HepG2 (cell line): ENCODE results near the gene COASY. TPM values are rescaled to one million over a fixed set of nuclear protein-coding genes. Genes with fewer than 3 reads are reported as not detected.

ENCODE experiments used
- ERF ChIP-seq: IDR thresholded peaks from 2 replicates; pipeline ENCODE4 v1.6.1; 2018; ENCODE audit warnings: missing biosample characterization, missing genetic modification reagents
- HNRNPL ChIP-seq: fragments of 200-400 bp; formaldehyde crosslinking; IDR thresholded peaks from 2 replicates; pipeline ENCODE4 v1.6.1; 2017; ENCODE audit warnings: mild to moderate bottlenecking, low read depth, low read length
- IRF9 ChIP-seq: sonication (generic); formaldehyde crosslinking; IDR thresholded peaks from 2 replicates; pipeline ENCODE4 v1.8.0; 2022; ENCODE audit warnings: missing genetic modification reagents, mild to moderate bottlenecking, borderline replicate concordance
- KDM3A ChIP-seq: IDR thresholded peaks from 2 replicates; pipeline ENCODE4 v1.6.1; 2018; ENCODE audit warnings: low read depth, missing compliant biosample characterization
- MIER3 ChIP-seq: IDR thresholded peaks from 2 replicates; pipeline ENCODE4 v1.6.1; 2016; ENCODE audit warnings: missing compliant biosample characterization, borderline replicate concordance
- MXD4 ChIP-seq: IDR thresholded peaks from 2 replicates; pipeline ENCODE4 v1.6.1; 2016; ENCODE audit warnings: mild to moderate bottlenecking, missing biosample characterization, missing genetic modification reagents
- NFATC3 ChIP-seq: sonication (generic); formaldehyde crosslinking; IDR thresholded peaks from 2 replicates; pipeline ENCODE4 v1.5.1; 2020; ENCODE audit warnings: mild to moderate bottlenecking, missing genetic modification reagents
- NFYB ChIP-seq: sonication (generic); formaldehyde crosslinking; IDR thresholded peaks from 2 replicates; pipeline ENCODE4 v1.4.0; 2020; ENCODE audit warnings: missing genetic modification reagents
- PRPF4 ChIP-seq: fragments of 200-400 bp; formaldehyde crosslinking; IDR thresholded peaks from 2 replicates; pipeline ENCODE4 v1.6.1; 2016; ENCODE audit warnings: low read length, low read depth; ENCODE audit not compliant: poor library complexity, severe bottlenecking
- SMAD1 ChIP-seq: sonication (generic); formaldehyde crosslinking; IDR thresholded peaks from 2 replicates; pipeline ENCODE4 v1.4.0; 2020; ENCODE audit warnings: missing genetic modification reagents, low read depth, mild to moderate bottlenecking, borderline replicate concordance
- WIZ ChIP-seq: sonication (generic); formaldehyde crosslinking; IDR thresholded peaks from 2 replicates; pipeline ENCODE4 v1.5.1; 2020; ENCODE audit warnings: mild to moderate bottlenecking, missing genetic modification reagents
- YEATS4 ChIP-seq: sonication (generic); formaldehyde crosslinking; IDR thresholded peaks from 2 replicates; pipeline ENCODE4 v1.4.0; 2020; ENCODE audit warnings: missing genetic modification reagents, borderline replicate concordance
- ZFP62 ChIP-seq: sonication (generic); formaldehyde crosslinking; IDR thresholded peaks from 2 replicates; pipeline ENCODE4 v1.4.0; 2020; ENCODE audit warnings: missing genetic modification reagents
- ZFP90 ChIP-seq: sonication (generic); formaldehyde crosslinking; IDR thresholded peaks from 2 replicates; pipeline ENCODE4 v1.8.0; 2022; ENCODE audit warnings: missing genetic modification reagents, mild to moderate bottlenecking, inconsistent platforms, borderline replicate concordance
- ZNF337 ChIP-seq: sonication (generic); formaldehyde crosslinking; IDR thresholded peaks from 2 replicates; pipeline ENCODE4 v1.5.1; 2020; ENCODE audit warnings: missing genetic modification reagents, low read depth, mild to moderate bottlenecking, borderline replicate concordance
- ZNF512 ChIP-seq: sonication (generic); formaldehyde crosslinking; IDR thresholded peaks from 2 replicates; pipeline ENCODE4 v1.4.0; 2020; ENCODE audit warnings: mild to moderate bottlenecking, missing genetic modification reagents
- ZNF580 ChIP-seq: IDR thresholded peaks from 2 replicates; pipeline ENCODE4 v1.6.1; 2016; ENCODE audit warnings: low read depth, borderline replicate concordance
- ZNF672 ChIP-seq: sonication (generic); formaldehyde crosslinking; IDR thresholded peaks from 2 replicates; pipeline ENCODE4 v1.8.1; 2022; ENCODE audit warnings: missing genetic modification reagents
- ZSCAN30 ChIP-seq: sonication (generic); formaldehyde crosslinking; IDR thresholded peaks from 2 replicates; pipeline ENCODE4 v1.5.0; 2020; ENCODE audit warnings: mild to moderate bottlenecking, missing genetic modification reagents
- polyA plus RNA-seq, 8 experiments: library from polyadenylated mRNA; depleted of rRNA in 3 of 8; stranded (reverse) in 7 of 8; unstranded in 1 of 8; fragments of >200 nt; fragmentation: Illumina TruSeq in 4 of 8; extraction: Trizol in 4 of 8; gene quantifications; 2 replicates each; pipeline versions ENCODE4 v1.2.1 to v1.2.3, GENCODE V29; 2011 to 2016; ENCODE audit warnings: low read depth in 4 of 8, missing spikeins in 1 of 8, mixed read lengths in 1 of 8; ENCODE audit not compliant: insufficient read depth in 1 of 8
- total RNA-seq, 5 experiments: library from RNA; depleted of rRNA; stranded (reverse); fragments of >200 nt; fragmentation: Illumina TruSeq; extraction: Trizol; gene quantifications; 2 replicates each; pipeline ENCODE4 v1.2.3, GENCODE V29; 2016; ENCODE audit warnings: low read depth in 1 of 5
- TF ChIP-seq, protein P1 (sequence below): sonication (generic); formaldehyde crosslinking; IDR thresholded peaks from 2 replicates; pipeline ENCODE4 v1.9.0; 2021; ENCODE audit warnings: missing genetic modification reagents, borderline replicate concordance
- TF ChIP-seq, protein P2 (sequence below): sonication (generic); formaldehyde crosslinking; conservative IDR thresholded peaks from 2 replicates; pipeline ENCODE4 v1.4.0; 2020; ENCODE audit warnings: missing genetic modification reagents

COASY gene
- total and polyA plus RNA-seq, 2 of the 13 experiments (the other 11 are each of a cell fraction or from before 2014, with no cell fraction given) = 90.7 to 125 TPM

DNA sequence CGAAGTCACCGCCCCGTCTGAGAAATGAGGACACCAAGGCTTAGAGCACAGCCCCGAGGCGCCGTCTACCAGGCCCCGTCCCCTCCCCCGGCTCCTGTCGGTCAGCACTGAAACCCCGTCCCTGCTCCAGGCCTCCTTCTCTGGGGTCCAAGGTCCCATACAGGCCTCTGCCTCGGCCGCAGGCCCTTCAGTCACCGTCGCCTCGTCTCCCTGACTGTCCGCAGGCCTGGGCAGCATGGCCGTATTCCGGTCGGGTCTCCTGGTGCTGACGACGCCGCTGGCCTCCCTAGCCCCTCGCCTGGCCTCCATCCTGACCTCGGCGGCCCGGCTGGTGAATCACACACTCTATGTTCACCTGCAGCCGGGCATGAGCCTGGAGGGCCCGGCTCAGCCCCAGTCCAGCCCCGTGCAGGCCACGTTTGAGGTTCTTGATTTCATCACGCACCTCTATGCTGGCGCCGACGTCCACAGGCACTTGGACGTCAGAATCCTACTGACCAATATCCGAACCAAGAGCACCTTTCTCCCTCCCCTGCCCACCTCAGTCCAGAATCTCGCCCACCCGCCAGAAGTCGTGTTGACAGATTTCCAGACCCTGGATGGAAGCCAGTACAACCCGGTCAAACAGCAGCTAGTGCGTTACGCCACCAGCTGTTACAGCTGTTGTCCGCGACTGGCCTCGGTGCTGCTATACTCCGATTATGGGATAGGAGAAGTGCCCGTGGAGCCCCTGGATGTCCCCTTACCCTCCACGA lies 617 bp downstream of the COASY start (continued):
- TF ChIP-seq MIER3 (no peak), ZNF672 (CRISPR knock-in tag) (no peak), WIZ (CRISPR knock-in tag) (no peak; the same call in 1 of the 2 replicates), HNRNPL (peak; percentile 35; the same call in 1 of the 2 replicates), YEATS4 (CRISPR knock-in tag) (peak; percentile 15; the same call in 1 of the 2 replicates), SMAD1 (CRISPR knock-in tag) (no peak), ZNF580 (CRISPR knock-in tag) (no peak; the same call in 1 of the 2 replicates), PRPF4 (no peak), NFATC3 (CRISPR knock-in tag) (no peak), ZSCAN30 (0 out of 2 replicates have a peak, but pooled peaks have one; percentile 73), ERF (CRISPR knock-in tag) (no peak), IRF9 (no peak; the same call in 1 of the 2 replicates), KDM3A (CRISPR knock-in tag) (no peak), MXD4 (CRISPR knock-in tag) (no peak; the same call in 1 of the 2 replicates), ZFP90 (CRISPR knock-in tag) (no peak; the same call in 1 of the 2 replicates), NFYB (CRISPR knock-in tag) (no peak), ZNF512 (CRISPR knock-in tag) (0 out of 2 replicates have a peak, but pooled peaks have one; percentile 15), ZNF337 (no peak), ZFP62 (CRISPR knock-in tag) (no peak)
- TF ChIP-seq, protein P1, sequence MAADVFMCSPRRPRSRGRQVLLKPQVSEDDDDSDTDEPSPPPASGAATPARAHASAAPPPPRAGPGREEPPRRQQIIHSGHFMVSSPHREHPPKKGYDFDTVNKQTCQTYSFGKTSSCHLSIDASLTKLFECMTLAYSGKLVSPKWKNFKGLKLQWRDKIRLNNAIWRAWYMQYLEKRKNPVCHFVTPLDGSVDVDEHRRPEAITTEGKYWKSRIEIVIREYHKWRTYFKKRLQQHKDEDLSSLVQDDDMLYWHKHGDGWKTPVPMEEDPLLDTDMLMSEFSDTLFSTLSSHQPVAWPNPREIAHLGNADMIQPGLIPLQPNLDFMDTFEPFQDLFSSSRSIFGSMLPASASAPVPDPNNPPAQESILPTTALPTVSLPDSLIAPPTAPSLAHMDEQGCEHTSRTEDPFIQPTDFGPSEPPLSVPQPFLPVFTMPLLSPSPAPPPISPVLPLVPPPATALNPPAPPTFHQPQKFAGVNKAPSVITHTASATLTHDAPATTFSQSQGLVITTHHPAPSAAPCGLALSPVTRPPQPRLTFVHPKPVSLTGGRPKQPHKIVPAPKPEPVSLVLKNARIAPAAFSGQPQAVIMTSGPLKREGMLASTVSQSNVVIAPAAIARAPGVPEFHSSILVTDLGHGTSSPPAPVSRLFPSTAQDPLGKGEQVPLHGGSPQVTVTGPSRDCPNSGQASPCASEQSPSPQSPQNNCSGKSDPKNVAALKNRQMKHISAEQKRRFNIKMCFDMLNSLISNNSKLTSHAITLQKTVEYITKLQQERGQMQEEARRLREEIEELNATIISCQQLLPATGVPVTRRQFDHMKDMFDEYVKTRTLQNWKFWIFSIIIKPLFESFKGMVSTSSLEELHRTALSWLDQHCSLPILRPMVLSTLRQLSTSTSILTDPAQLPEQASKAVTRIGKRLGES = no peak
- TF ChIP-seq, protein P2, sequence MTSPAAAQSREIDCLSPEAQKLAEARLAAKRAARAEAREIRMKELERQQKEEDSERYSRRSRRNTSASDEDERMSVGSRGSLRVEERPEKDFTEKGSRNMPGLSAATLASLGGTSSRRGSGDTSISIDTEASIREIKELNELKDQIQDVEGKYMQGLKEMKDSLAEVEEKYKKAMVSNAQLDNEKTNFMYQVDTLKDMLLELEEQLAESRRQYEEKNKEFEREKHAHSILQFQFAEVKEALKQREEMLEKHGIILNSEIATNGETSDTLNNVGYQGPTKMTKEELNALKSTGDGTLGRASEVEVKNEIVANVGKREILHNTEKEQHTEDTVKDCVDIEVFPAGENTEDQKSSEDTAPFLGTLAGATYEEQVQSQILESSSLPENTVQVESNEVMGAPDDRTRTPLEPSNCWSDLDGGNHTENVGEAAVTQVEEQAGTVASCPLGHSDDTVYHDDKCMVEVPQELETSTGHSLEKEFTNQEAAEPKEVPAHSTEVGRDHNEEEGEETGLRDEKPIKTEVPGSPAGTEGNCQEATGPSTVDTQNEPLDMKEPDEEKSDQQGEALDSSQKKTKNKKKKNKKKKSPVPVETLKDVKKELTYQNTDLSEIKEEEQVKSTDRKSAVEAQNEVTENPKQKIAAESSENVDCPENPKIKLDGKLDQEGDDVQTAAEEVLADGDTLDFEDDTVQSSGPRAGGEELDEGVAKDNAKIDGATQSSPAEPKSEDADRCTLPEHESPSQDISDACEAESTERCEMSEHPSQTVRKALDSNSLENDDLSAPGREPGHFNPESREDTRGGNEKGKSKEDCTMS (CRISPR knock-in tag) = no peak
